HG03097 (cell line): ENCODE results near the gene LYRM1.
"Not testable (repeated sequence)": the region's sequence is repeated elsewhere in the genome, so short reads cannot be mapped to it uniquely, and the experiment has no call there.

ENCODE experiments used
- ATAC-seq: cut with Tn5 transposase; IDR thresholded peaks from one replicate; pipeline ENCODE4 v1.9.1; 2021; ENCODE audit not compliant: unreplicated experiment, low FRiP score

The LYRM1 gene

GRCh38 chr16:20931066-20931600 is 30.6 kb downstream of the LYRM1 start:
- ATAC-seq = no peak

- no peak for ATAC-seq
Observed at GRCh38 chr16:20933589-20933988, 33.0 kb downstream of the LYRM1 start.

- no peak for ATAC-seq
Observed at GRCh38 chr16:20937736-20938135, 37.2 kb downstream of the LYRM1 start.

- ATAC-seq = no peak
Observed at GRCh38 chr16:20938426-20938825, 37.9 kb downstream of the LYRM1 start.

GRCh38 chr16:20939611-20940010 is 39.0 kb downstream of the LYRM1 start:
- no peak for ATAC-seq

GRCh38 chr16:20940871-20941635 is 40.5 kb downstream of the LYRM1 start:
- no peak for ATAC-seq

GRCh38 chr16:20941636-20941926 is 41.0 kb downstream of the LYRM1 start:
- ATAC-seq = no peak

- ATAC-seq = no peak
Observed at GRCh38 chr16:20942256-20942655, 41.7 kb downstream of the LYRM1 start.

GRCh38 chr16:20944861-20945574 is 44.4 kb downstream of the LYRM1 start:
- no peak for ATAC-seq

GRCh38 chr16:20945575-20945875 is 45.0 kb downstream of the LYRM1 start:
- ATAC-seq = not testable (repeated sequence)

GRCh38 chr16:20946015-20946629 is 45.6 kb downstream of the LYRM1 start:
- ATAC-seq = no peak

GRCh38 chr16:20948444-20948843 is 47.9 kb downstream of the LYRM1 start:
- no peak for ATAC-seq

- no peak for ATAC-seq
Observed at GRCh38 chr16:20949660-20950059, 49.1 kb downstream of the LYRM1 start.

- ATAC-seq = no peak
Observed at GRCh38 chr16:20950294-20950693, 49.7 kb downstream of the LYRM1 start.

GRCh38 chr16:20952139-20952920 is 51.8 kb downstream of the LYRM1 start:
- no peak for ATAC-seq

GRCh38 chr16:20954574-20954973 is 54.0 kb downstream of the LYRM1 start:
- no peak for ATAC-seq

- ATAC-seq = no peak
Observed at GRCh38 chr16:20956319-20956718, 55.7 kb downstream of the LYRM1 start.

- ATAC-seq = no peak
Observed at GRCh38 chr16:20957153-20957552, 56.6 kb downstream of the LYRM1 start.

GRCh38 chr16:20960899-20961298 is 60.3 kb downstream of the LYRM1 start:
- ATAC-seq = no peak

- ATAC-seq = no peak
Observed at GRCh38 chr16:20968765-20969164, 68.2 kb downstream of the LYRM1 start.

GRCh38 chr16:20969386-20969785 is 68.8 kb downstream of the LYRM1 start:
- no peak for ATAC-seq
